ENCODE results near the gene EYS.

The EYS gene

GRCh38 chr6:64774881-64775280, 932.1 kb downstream of the EYS start:
- no peak for DNase-seq (ENCODE audit: low spot score)
- no peak for TF ChIP-seq CTCF (IDR thresholded peaks at IDR 0.05)
- Histone ChIP-seq H3K4me3 (no peak overlapping the region), H3K27ac (no peak overlapping the region)

DNA sequence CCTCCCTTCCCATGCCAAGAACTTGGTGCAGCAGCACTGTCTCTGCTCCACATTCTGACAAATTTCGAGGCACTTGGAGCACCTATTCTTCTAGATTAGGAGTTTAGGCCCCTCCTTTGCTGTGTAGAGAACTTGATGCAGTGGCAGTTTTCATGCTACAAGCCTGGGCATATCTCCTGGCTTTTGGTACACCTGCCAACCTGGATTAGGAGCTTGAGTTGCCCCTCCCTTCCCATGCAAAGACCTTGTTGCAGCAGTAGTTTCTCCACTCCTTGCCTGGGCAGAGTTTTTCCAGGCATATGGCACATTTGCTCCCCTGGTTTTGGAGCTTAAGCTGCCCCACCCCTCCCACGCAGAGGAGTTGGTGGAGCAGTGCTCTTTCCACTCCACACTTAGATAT, 956.1 kb downstream of the EYS start:
- no peak for DNase-seq (ENCODE audit: low spot score)
- TF ChIP-seq CTCF (IDR thresholded peaks at IDR 0.05): no peak
- H3K27ac ChIP-seq: no peak overlapping the region
- no peak overlapping the region for H3K4me3 ChIP-seq

GRCh38 chr6:64737418-64737817, 969.6 kb downstream of the EYS start:
- Histone ChIP-seq H3K27ac (no peak overlapping the region), H3K4me3 (no peak overlapping the region)
- no peak for TF ChIP-seq CTCF (IDR thresholded peaks at IDR 0.05)
- no peak for DNase-seq (ENCODE audit: low spot score)

- Histone ChIP-seq H3K27ac (no peak overlapping the region), H3K4me3 (no peak overlapping the region)
- TF ChIP-seq CTCF (IDR thresholded peaks at IDR 0.05): no peak
- no peak for DNase-seq (ENCODE audit: low spot score)
These were observed 970.5 kb downstream of the EYS start for GRCh38 chr6:64736421-64736950.

DNA sequence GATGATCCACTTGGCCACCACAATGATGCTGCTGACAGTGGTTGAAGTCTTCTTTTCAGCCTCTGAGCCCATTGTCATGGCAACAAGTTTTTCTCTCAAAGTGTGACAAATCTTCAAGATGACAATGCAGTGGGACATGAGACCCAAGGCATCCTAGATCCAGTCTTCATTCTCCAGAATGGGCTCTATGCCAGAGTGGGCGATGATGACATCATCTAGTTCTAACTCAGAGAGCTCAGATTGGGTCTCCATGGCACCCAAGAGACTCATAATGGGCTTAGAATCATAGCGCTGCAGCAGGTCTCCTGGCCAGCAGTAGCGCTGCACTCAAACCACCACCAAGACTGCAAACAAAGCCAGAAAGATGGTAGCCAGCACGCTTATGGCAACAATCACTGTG, 973.6 kb downstream of the EYS start:
- Histone ChIP-seq H3K4me3 (no peak overlapping the region), H3K27ac (no peak overlapping the region)
- TF ChIP-seq CTCF (IDR thresholded peaks at IDR 0.05): no peak
- DNase-seq (ENCODE audit: low spot score): no peak

- Histone ChIP-seq H3K27ac (no peak overlapping the region), H3K4me3 (no peak overlapping the region)
- no peak for TF ChIP-seq CTCF (IDR thresholded peaks at IDR 0.05)
- no peak for DNase-seq (ENCODE audit: low spot score)
These were observed 974.1 kb downstream of the EYS start for GRCh38 chr6:64732888-64733287.

- Histone ChIP-seq H3K27ac (no peak overlapping the region), H3K4me3 (no peak overlapping the region)
- no peak for DNase-seq (ENCODE audit: low spot score)
- TF ChIP-seq CTCF (IDR thresholded peaks at IDR 0.05): no peak
These were observed 977.5 kb downstream of the EYS start for GRCh38 chr6:64729522-64729921.
